ENCODE results near the gene PLD1. TPM values are rescaled to one million over a fixed set of nuclear protein-coding genes. Genes with fewer than 3 reads are reported as not detected.

Gene PLD1
- total and polyA plus RNA-seq, 5 donors from 2014 or later: 1.2 to 8.8 (median 3.6) TPM; not detected in 1

DNA sequence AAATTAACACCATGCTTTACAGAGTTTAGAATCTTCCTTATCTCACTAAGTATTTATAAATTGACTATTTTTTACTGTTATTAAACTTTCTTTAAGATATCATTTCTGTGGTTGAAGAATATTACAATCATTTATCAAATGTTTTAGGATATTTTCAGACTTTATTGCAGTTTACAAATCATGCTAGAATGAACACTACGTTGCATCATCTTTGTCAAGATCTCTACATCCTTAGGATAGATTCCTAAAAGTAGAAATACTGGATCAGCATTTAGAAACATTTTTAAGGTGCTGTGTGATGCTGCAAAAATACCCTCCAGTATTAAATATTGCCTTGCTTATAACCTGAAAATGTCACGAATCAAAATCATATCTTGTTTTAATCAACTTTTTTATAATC lies 2.5 kb upstream of the PLD1 start:
- DNase-seq (no peak), ATAC-seq (ENCODE audit: low read depth in 2 of 2) (no peak)
- no peaks in the 10 kb centered on the region for H3K36me3 Mint-ChIP-seq
- Histone ChIP-seq H3K27me3 (ENCODE audit: control insufficient read depth, insufficient read depth, low read length) (peaks cover 13% of the 10 kb centered on the region), H3K4me1 (ENCODE audit: control insufficient read depth, insufficient read depth, low read length, poor library complexity, severe bottlenecking) (peaks cover 13% of the 10 kb centered on the region), H3K27ac (ENCODE audit: insufficient read depth, low read length, poor library complexity, severe bottlenecking) (no peak overlapping the region), H3K9me3 (ENCODE audit: control insufficient read depth in 2 of 2, low read length in 2 of 2) (no peaks in the 10 kb centered on the region), H3K4me3 (ENCODE audit: low read depth, low read length) (no peak overlapping the region), H3K36me3 (ENCODE audit: control insufficient read depth, insufficient read depth, low read length) (no peaks in the 10 kb centered on the region)
- peaks cover 0 to under 1% (median 0%) of the 10 kb centered on the region in 7 donors for H3K9me3 Mint-ChIP-seq
- peaks cover 59% of the 10 kb centered on the region for H3K27me3 Mint-ChIP-seq
- peaks cover 7 to 14% (median 11%) of the 10 kb centered on the region in 4 donors for H3K4me1 Mint-ChIP-seq
- no peak overlapping the region for H3K27ac Mint-ChIP-seq
- H3K4me3 Mint-ChIP-seq: no peak overlapping the region

DNA sequence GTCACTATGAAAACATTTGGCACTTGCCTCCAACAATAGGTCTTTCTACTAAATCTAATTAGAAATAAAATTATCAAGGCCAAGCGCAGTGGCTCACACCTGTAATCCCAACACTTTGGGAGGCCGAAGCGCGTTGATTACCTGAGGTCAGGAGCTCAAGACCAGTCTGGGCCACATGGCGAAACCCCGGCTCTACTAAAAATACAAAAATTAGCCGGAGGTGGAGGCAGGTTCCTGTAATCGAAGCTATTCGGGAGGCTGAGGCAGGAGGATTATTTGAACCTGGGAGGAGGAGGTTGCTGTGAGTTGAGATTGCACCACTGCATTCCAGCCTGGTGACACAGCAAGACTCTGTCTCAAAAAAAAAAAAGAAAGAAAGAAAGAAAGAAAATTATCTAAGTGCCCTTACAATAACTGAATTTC lies 1.6 kb upstream of the PLD1 start:
- no peak overlapping the region for H3K27ac ChIP-seq (ENCODE audit: insufficient read depth, low read length, poor library complexity, severe bottlenecking)
- Mint-ChIP-seq H3K4me3 (peak overlapping the region in 1 of 4 donors; percentile 32), H3K4me1 (peaks cover 8 to 14% (median 12%) of the 10 kb centered on the region in 4 donors), H3K36me3 (no peaks in the 10 kb centered on the region), H3K27me3 (peaks cover 53% of the 10 kb centered on the region), H3K9me3 (no peaks in the 10 kb centered on the region), H3K27ac (no peak overlapping the region)
- no peak overlapping the region for H3K4me3 ChIP-seq (ENCODE audit: low read depth, low read length)
- DNase-seq (no peak), ATAC-seq (ENCODE audit: low read depth in 2 of 2) (no peak)
- no peaks in the 10 kb centered on the region for H3K36me3 ChIP-seq (ENCODE audit: control insufficient read depth, insufficient read depth, low read length)
- no peaks in the 10 kb centered on the region for H3K9me3 ChIP-seq (ENCODE audit: control insufficient read depth in 2 of 2, low read length in 2 of 2)
- peaks cover 13% of the 10 kb centered on the region for H3K4me1 ChIP-seq (ENCODE audit: control insufficient read depth, insufficient read depth, low read length, poor library complexity, severe bottlenecking)
- H3K27me3 ChIP-seq (ENCODE audit: control insufficient read depth, insufficient read depth, low read length): peaks cover 13% of the 10 kb centered on the region

DNA sequence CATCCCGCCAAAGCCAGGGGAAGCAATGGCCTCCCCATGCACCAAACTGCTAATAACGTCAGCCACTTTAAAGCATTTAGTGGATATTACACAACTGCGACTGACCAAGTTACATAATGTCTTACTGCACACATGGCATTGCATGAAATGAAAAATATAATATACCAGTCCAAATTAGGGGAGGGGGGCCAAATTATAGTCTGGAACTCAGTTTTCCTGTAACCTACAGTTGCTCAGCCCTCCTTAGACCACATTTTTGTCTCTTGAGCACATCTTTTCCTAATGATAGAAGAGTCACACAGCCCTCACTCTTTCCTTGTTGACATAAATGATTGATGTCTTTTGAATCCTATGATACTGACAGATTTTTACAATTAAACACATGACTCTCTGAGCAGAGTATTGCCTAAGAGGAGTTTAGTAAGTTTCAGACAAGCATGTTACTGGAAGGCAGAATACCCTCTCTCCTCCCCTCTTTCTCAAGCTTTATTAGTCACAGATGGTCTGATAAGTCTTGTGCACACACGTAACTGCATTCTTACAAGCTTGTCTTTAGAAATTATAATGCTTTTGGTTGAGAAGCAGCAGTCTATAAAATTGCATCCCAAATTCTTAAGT lies 1.1 kb upstream of the PLD1 start:
- Mint-ChIP-seq H3K4me1 (peaks cover 8 to 18% (median 12%) of the 10 kb centered on the region in 4 donors), H3K36me3 (no peaks in the 10 kb centered on the region), H3K9me3 (no peaks in the 10 kb centered on the region), H3K27me3 (peaks cover 53% of the 10 kb centered on the region), H3K4me3 (peak overlapping the region in 3 of 4 donors; percentile 12 to 90 (median 44)), H3K27ac (no peak overlapping the region)
- DNase-seq: no peak
- Histone ChIP-seq H3K4me1 (ENCODE audit: control insufficient read depth, insufficient read depth, low read length, poor library complexity, severe bottlenecking) (peaks cover 13% of the 10 kb centered on the region), H3K36me3 (ENCODE audit: control insufficient read depth, insufficient read depth, low read length) (no peaks in the 10 kb centered on the region), H3K9me3 (ENCODE audit: control insufficient read depth in 2 of 2, low read length in 2 of 2) (no peaks in the 10 kb centered on the region), H3K27ac (ENCODE audit: insufficient read depth, low read length, poor library complexity, severe bottlenecking) (no peak overlapping the region), H3K4me3 (ENCODE audit: low read depth, low read length) (no peak overlapping the region), H3K27me3 (ENCODE audit: control insufficient read depth, insufficient read depth, low read length) (peaks cover 17% of the 10 kb centered on the region)
- ATAC-seq (ENCODE audit: low read depth in 2 of 2): no peak

DNA sequence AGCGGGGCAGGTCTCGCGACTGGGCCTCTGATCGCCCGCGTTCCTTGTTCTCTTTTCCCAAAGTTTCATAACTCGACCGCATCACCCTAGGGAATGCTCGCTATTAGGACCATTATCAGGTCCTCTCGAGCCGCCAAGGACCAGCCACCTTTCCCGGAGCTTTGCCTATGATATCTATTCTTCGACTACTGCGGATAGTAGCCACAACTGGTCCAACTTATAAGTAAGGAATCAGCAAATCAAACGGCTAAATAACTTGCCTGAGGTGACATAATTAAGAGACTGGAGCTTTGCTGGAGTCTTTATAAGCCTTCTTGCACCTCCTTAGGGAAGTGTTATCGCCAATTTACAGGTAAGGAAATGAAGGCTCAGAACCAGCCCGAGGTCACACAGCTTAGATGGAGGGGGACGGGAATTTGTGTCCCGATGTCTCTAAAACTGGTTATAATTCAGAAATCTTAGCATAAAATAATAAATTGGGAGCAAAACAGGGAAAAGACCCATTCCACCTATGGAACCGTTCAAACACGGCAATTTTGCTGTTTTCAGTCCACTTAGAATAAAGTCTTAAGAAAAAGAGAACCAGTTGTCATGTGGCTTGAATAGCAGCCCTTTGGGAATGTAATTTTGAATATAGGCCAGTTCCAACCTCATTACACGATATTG lies 479 bp upstream of the PLD1 start:
- peak overlapping the region; percentile 31 for H3K4me3 ChIP-seq (ENCODE audit: low read depth, low read length)
- H3K27ac ChIP-seq (ENCODE audit: insufficient read depth, low read length, poor library complexity, severe bottlenecking): no peak overlapping the region
- peaks cover 13% of the 10 kb centered on the region for H3K4me1 ChIP-seq (ENCODE audit: control insufficient read depth, insufficient read depth, low read length, poor library complexity, severe bottlenecking)
- ATAC-seq (ENCODE audit: low read depth in 2 of 2): no peak
- peak overlapping the region in 1 of 3 donors; percentile 63 for H3K27ac Mint-ChIP-seq
- peaks cover 8 to 18% (median 12%) of the 10 kb centered on the region in 4 donors for H3K4me1 Mint-ChIP-seq
- DNase-seq: no peak
- H3K36me3 Mint-ChIP-seq: no peaks in the 10 kb centered on the region
- H3K9me3 ChIP-seq (ENCODE audit: control insufficient read depth in 2 of 2, low read length in 2 of 2): no peaks in the 10 kb centered on the region
- peak overlapping the region; percentile 80 to 90 (median 85) for H3K4me3 Mint-ChIP-seq
- H3K36me3 ChIP-seq (ENCODE audit: control insufficient read depth, insufficient read depth, low read length): no peaks in the 10 kb centered on the region
- peaks cover 53% of the 10 kb centered on the region for H3K27me3 Mint-ChIP-seq
- no peaks in the 10 kb centered on the region for H3K9me3 Mint-ChIP-seq
- peaks cover 19% of the 10 kb centered on the region for H3K27me3 ChIP-seq (ENCODE audit: control insufficient read depth, insufficient read depth, low read length)

DNA sequence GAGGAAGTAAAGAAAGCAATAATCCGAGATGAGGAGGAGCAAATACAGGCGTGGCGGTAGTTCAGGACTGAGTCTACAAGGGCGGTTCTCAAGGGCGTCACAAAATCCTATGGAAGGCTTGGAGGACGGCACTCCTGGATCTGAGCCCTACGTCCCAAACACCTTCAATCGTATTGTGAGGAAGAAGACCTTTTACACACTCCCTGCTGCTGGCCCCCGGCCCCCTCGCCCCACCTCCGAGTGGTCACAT lies 747 bp downstream of the PLD1 start:
- ATAC-seq (ENCODE audit: low read depth in 2 of 2) (peak in 1 of 2 donors; percentile 24), DNase-seq (peak in 1 of 3 donors; percentile 23)
- peaks cover 13% of the 10 kb centered on the region for H3K4me1 ChIP-seq (ENCODE audit: control insufficient read depth, insufficient read depth, low read length, poor library complexity, severe bottlenecking)
- no peaks in the 10 kb centered on the region for H3K36me3 ChIP-seq (ENCODE audit: control insufficient read depth, insufficient read depth, low read length)
- H3K27ac ChIP-seq (ENCODE audit: insufficient read depth, low read length, poor library complexity, severe bottlenecking): no peak overlapping the region
- peaks cover 19% of the 10 kb centered on the region for H3K27me3 ChIP-seq (ENCODE audit: control insufficient read depth, insufficient read depth, low read length)
- peaks cover 0 to 1% (median 0%) of the 10 kb centered on the region in 7 donors for H3K9me3 Mint-ChIP-seq
- H3K4me1 Mint-ChIP-seq: peaks cover 8 to 18% (median 12%) of the 10 kb centered on the region in 4 donors
- H3K4me3 ChIP-seq (ENCODE audit: low read depth, low read length): peak overlapping the region; percentile 53
- peak overlapping the region; percentile 80 to 97 (median 89) for H3K4me3 Mint-ChIP-seq
- H3K9me3 ChIP-seq (ENCODE audit: control insufficient read depth in 2 of 2, low read length in 2 of 2): no peaks in the 10 kb centered on the region
- H3K27me3 Mint-ChIP-seq: peaks cover 46% of the 10 kb centered on the region
- H3K27ac Mint-ChIP-seq: peak overlapping the region in 2 of 3 donors; percentile 6 to 37
- no peaks in the 10 kb centered on the region for H3K36me3 Mint-ChIP-seq

DNA sequence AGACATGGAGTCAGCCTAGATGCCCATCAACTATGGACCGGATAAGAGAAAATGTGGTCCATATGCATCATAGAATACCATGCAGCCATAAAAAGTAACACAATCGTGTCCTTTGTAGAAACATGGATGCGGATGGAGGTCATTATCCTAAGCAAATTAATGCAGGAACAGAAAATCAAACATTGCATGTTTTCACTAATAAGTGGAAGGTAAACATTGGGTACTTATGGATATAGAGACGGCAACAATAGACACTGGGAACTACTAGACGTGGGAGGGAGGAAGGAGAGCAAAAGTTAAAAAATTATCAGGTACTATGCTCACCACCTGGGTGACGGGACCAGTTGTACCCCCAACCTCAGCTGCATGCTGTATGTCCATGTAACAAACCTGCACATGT lies 2.5 kb downstream of the PLD1 start:
- Histone ChIP-seq H3K4me3 (ENCODE audit: low read depth, low read length) (no peak overlapping the region), H3K27me3 (ENCODE audit: control insufficient read depth, insufficient read depth, low read length) (peaks cover 16% of the 10 kb centered on the region), H3K4me1 (ENCODE audit: control insufficient read depth, insufficient read depth, low read length, poor library complexity, severe bottlenecking) (peaks cover 13% of the 10 kb centered on the region), H3K27ac (ENCODE audit: insufficient read depth, low read length, poor library complexity, severe bottlenecking) (no peak overlapping the region), H3K9me3 (ENCODE audit: control insufficient read depth in 2 of 2, low read length in 2 of 2) (no peaks in the 10 kb centered on the region), H3K36me3 (ENCODE audit: control insufficient read depth, insufficient read depth, low read length) (no peaks in the 10 kb centered on the region)
- Mint-ChIP-seq H3K4me3 (peak overlapping the region in 2 of 4 donors; percentile 20 to 59), H3K9me3 (peaks cover 0 to 1% (median 0%) of the 10 kb centered on the region in 7 donors), H3K27me3 (peaks cover 31% of the 10 kb centered on the region), H3K4me1 (peaks cover 8 to 18% (median 12%) of the 10 kb centered on the region in 4 donors), H3K27ac (no peak overlapping the region), H3K36me3 (no peaks in the 10 kb centered on the region)
- DNase-seq (no peak), ATAC-seq (ENCODE audit: low read depth in 2 of 2) (no peak)

DNA sequence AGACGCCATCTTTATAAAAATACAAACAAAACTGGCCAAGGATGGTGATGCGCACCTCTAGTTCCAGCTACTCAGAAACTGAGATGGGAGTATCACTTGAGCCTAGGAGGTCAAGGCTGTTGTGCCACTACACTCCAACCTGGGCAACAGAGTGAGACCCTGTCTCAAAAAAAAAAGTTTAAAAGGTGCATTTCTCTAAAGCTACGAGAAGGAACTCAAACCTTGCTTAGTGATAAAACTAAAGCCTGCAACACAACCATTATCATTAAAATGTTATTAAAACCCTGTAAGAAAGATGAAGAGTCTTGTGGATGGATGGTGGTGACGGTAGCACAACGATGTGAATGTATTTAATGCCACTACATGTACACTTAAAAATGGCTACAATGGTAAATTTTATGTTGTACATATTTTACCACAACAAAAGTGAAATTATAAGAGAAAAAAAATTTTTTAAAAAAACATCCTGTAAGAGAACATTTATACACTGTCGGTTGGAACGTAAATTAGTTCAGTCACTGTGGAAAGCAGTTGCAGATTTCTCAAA lies 3.1 kb downstream of the PLD1 start:
- no peak for DNase-seq
- Histone ChIP-seq H3K4me3 (ENCODE audit: low read depth, low read length) (no peak overlapping the region), H3K27me3 (ENCODE audit: control insufficient read depth, insufficient read depth, low read length) (peaks cover 16% of the 10 kb centered on the region), H3K27ac (ENCODE audit: insufficient read depth, low read length, poor library complexity, severe bottlenecking) (no peak overlapping the region), H3K4me1 (ENCODE audit: control insufficient read depth, insufficient read depth, low read length, poor library complexity, severe bottlenecking) (peaks cover 13% of the 10 kb centered on the region), H3K9me3 (ENCODE audit: control insufficient read depth in 2 of 2, low read length in 2 of 2) (no peaks in the 10 kb centered on the region), H3K36me3 (ENCODE audit: control insufficient read depth, insufficient read depth, low read length) (no peaks in the 10 kb centered on the region)
- ATAC-seq (ENCODE audit: low read depth in 2 of 2): no peak
- Mint-ChIP-seq H3K36me3 (no peaks in the 10 kb centered on the region), H3K4me3 (peak overlapping the region in 2 of 4 donors; percentile 22 to 74), H3K4me1 (peaks cover 8 to 21% (median 12%) of the 10 kb centered on the region in 4 donors), H3K27ac (no peak overlapping the region), H3K27me3 (peaks cover 29% of the 10 kb centered on the region), H3K9me3 (peaks cover 0 to 1% (median 0%) of the 10 kb centered on the region in 7 donors)
